ENCODE results near the gene BANF2.

BANF2 gene

GRCh38 chr20:17735959-17736621 lies 36.3 kb downstream of the BANF2 start:
- no peak for DNase-seq

- DNase-seq = no peak
These were observed 38.4 kb downstream of the BANF2 start for GRCh38 chr20:17738154-17738553.

- no peak for DNase-seq
These were observed 41.5 kb downstream of the BANF2 start for GRCh38 chr20:17741220-17741619.

- DNase-seq = no peak
These were observed 43.0 kb downstream of the BANF2 start for GRCh38 chr20:17742731-17743130.

GRCh38 chr20:17743677-17744076 lies 43.9 kb downstream of the BANF2 start:
- DNase-seq = no peak

- no peak for DNase-seq
These were observed 47.7 kb downstream of the BANF2 start for GRCh38 chr20:17747431-17747846.

GRCh38 chr20:17748279-17748678 lies 48.5 kb downstream of the BANF2 start:
- DNase-seq = no peak

- DNase-seq = no peak
These were observed 49.8 kb downstream of the BANF2 start for GRCh38 chr20:17749626-17749977.

- DNase-seq = no peak
These were observed 50.4 kb downstream of the BANF2 start for GRCh38 chr20:17749978-17750721.

- DNase-seq = no peak
These were observed 50.9 kb downstream of the BANF2 start for GRCh38 chr20:17750722-17751045.

GRCh38 chr20:17751640-17752039 lies 51.9 kb downstream of the BANF2 start:
- DNase-seq = no peak

- no peak for DNase-seq
These were observed 52.7 kb downstream of the BANF2 start for GRCh38 chr20:17752459-17752858.

- DNase-seq = no peak
These were observed 53.8 kb downstream of the BANF2 start for GRCh38 chr20:17753516-17753915.

GRCh38 chr20:17756529-17756928 lies 56.8 kb downstream of the BANF2 start:
- DNase-seq = no peak

- DNase-seq = no peak
These were observed 57.7 kb downstream of the BANF2 start for GRCh38 chr20:17757496-17757895.

- no peak for DNase-seq
These were observed 58.2 kb downstream of the BANF2 start for GRCh38 chr20:17758010-17758409.

GRCh38 chr20:17758512-17758911 lies 58.7 kb downstream of the BANF2 start:
- no peak for DNase-seq

- DNase-seq = no peak
These were observed 59.7 kb downstream of the BANF2 start for GRCh38 chr20:17759449-17759848.

GRCh38 chr20:17761604-17762003 lies 61.8 kb downstream of the BANF2 start:
- DNase-seq = no peak

GRCh38 chr20:17762243-17762872 lies 62.6 kb downstream of the BANF2 start:
- DNase-seq = no peak

GRCh38 chr20:17762873-17763557 lies 63.2 kb downstream of the BANF2 start:
- no peak for DNase-seq

GRCh38 chr20:17765017-17765416 lies 65.3 kb downstream of the BANF2 start:
- no peak for DNase-seq

- DNase-seq = no peak
These were observed 65.8 kb downstream of the BANF2 start for GRCh38 chr20:17765584-17765983.

- no peak for DNase-seq
These were observed 66.5 kb downstream of the BANF2 start for GRCh38 chr20:17766226-17766625.
